Measurements from ENCODE around the gene GALNTL6. TPM values are rescaled to one million over a fixed set of nuclear protein-coding genes. Genes with fewer than 3 reads are reported as not detected.

GALNTL6 gene
- total and polyA plus RNA-seq, 2 experiments from 2014 or later, result 0.38 to 0.40 TPM

- H3K36me3 Mint-ChIP-seq (ENCODE audit: low read depth), result peaks cover 9% of the 10 kb centered on the region; the same call in 2 of the 3 replicates
- H3K4me3 Mint-ChIP-seq, result no peak overlapping the region
- Histone ChIP-seq H4K20me1 (replicated peaks; ENCODE audit: insufficient read depth) (no peaks in the 10 kb centered on the region), H3K4me3 (no peak overlapping the region), H3K79me2 (replicated peaks; ENCODE audit: insufficient read depth) (no peaks in the 10 kb centered on the region), H3K27ac (ENCODE audit: low read depth) (no peak overlapping the region), H2AFZ (no peak overlapping the region), H3K36me3 (ENCODE audit: insufficient read depth) (no peaks in the 10 kb centered on the region), H3K27me3 (ENCODE audit: insufficient read depth) (no peaks in the 10 kb centered on the region), H3K4me2 (no peak overlapping the region), H3F3A (replicated peaks; ENCODE audit: low read depth) (no peaks in the 10 kb centered on the region), H3K9me2 (ENCODE audit: insufficient read depth) (no peaks in the 10 kb centered on the region), H3K4me1 (ENCODE audit: insufficient read depth) (peaks cover 13% of the 10 kb centered on the region)
- H3K27ac Mint-ChIP-seq, result no peak overlapping the region
- no peak for DNase-seq (ENCODE audit: low spot score)
- peaks cover 15% of the 10 kb centered on the region for H3K4me1 Mint-ChIP-seq
- no peaks in the 10 kb centered on the region for H3K27me3 Mint-ChIP-seq (ENCODE audit: insufficient read depth, low read depth, poor library complexity)
- TF ChIP-seq CTCF (conservative IDR thresholded peaks at IDR 0.05; ENCODE audit: low read depth in 2 of 2) (no peak), REST (IDR thresholded peaks at IDR 0.05; ENCODE audit: unreplicated experiment) (no peak), NANOG (IDR thresholded peaks at IDR 0.05; ENCODE audit: borderline replicate concordance) (no peak), STAT1 (IDR thresholded peaks at IDR 0.05; ENCODE audit: unreplicated experiment) (no peak), ETS1 (IDR thresholded peaks at IDR 0.05) (no peak), ZNF114 (CRISPR knock-in tag; IDR thresholded peaks at IDR 0.05) (no peak), CREB1 (CRISPR knock-in tag; IDR thresholded peaks at IDR 0.05; ENCODE audit: low read depth) (no peak), EZH2 (IDR thresholded peaks at IDR 0.05; ENCODE audit: low read depth, unreplicated experiment) (no peak), ZNF462 (CRISPR knock-in tag; IDR thresholded peaks at IDR 0.05) (no peak), JUNB (IDR thresholded peaks at IDR 0.05; ENCODE audit: unreplicated experiment) (no peak), POLR2AphosphoS5 (IDR thresholded peaks at IDR 0.05; ENCODE audit: low read depth) (no peak), EZH2phosphoT487 (IDR thresholded peaks at IDR 0.05; ENCODE audit: unreplicated experiment) (no peak), ZNF331 (CRISPR knock-in tag; IDR thresholded peaks at IDR 0.05; ENCODE audit: low read depth) (no peak)
- H3K9me3 Mint-ChIP-seq, result peaks cover 17% of the 10 kb centered on the region
- no peak for ATAC-seq
Observed at GRCh38 chr4:172989984-172990820, 1177.0 kb downstream of the GALNTL6 start.
